Activated B cell treated with CpG ODN at 0.5 μM for 24 hours (primary cell): ENCODE measurements around the gene REEP6. TPM values are rescaled to one million over a fixed set of nuclear protein-coding genes. Genes with fewer than 3 reads are reported as not detected.

Experiments
- ATAC-seq: fragments of 200-7000 bp; cut with Tn5 transposase; one replicate; pipeline ENCODE4 v1.10.0; 2021; ENCODE audit warnings: low read depth, mild to moderate bottlenecking, moderate library complexity
- CTCF ChIA-PET: fragments of 350-600 bp; sonication (Branson Sonifier 250); formaldehyde crosslinking; loops from one replicate; lab custom pipeline; 2021; ENCODE audit warnings: antibody characterized with exemption; lab: Charles Lee
- POLR2A ChIA-PET: fragments of 350-600 bp; sonication (Branson Sonifier 250); formaldehyde crosslinking; loops from one replicate; lab custom pipeline; 2021; ENCODE audit warnings: antibody characterized with exemption; lab: Charles Lee
- DNase-seq: peaks from one replicate; pipeline ENCODE4 v3.0.0; 2022
- H3K27ac Mint-ChIP-seq: one replicate; pipeline ENCODE4 v1.8.0; 2020; ENCODE audit warnings: mixed read lengths
- H3K27me3 Mint-ChIP-seq: one replicate; pipeline ENCODE4 v1.8.0; 2021; ENCODE audit warnings: mixed read lengths
- H3K36me3 Mint-ChIP-seq: one replicate; pipeline ENCODE4 v1.8.0; 2021; ENCODE audit warnings: low read depth, mixed read lengths
- H3K4me1 Mint-ChIP-seq: one replicate; pipeline ENCODE4 v1.8.0; 2021; ENCODE audit warnings: mixed read lengths
- H3K4me3 Mint-ChIP-seq: one replicate; pipeline ENCODE4 v1.8.0; 2020; ENCODE audit warnings: mild to moderate bottlenecking, mixed read lengths
- H3K9me3 Mint-ChIP-seq: one replicate; pipeline ENCODE4 v1.8.0; 2020; ENCODE audit warnings: mixed read lengths
- CTCF ChIP-seq: fragments of 200-600 bp; IDR thresholded peaks from one replicate; pipeline ENCODE4 v1.8.0; 2022; ENCODE audit warnings: antibody characterized with exemption, mild to moderate bottlenecking
- intact Hi-C: fragments of 100-400 bp; cut with micrococcal nuclease; formaldehyde crosslinking; loops from one replicate; pipeline ENCODE4 v1.15.1; 2024
- total RNA-seq: library from RNA; stranded (reverse); gene quantifications from 2 replicates; pipeline ENCODE4 v1.2.3, GENCODE V29; 2022

REEP6 gene
- total RNA-seq, 1 donor from 2014 or later, result 1.1 TPM

DNA sequence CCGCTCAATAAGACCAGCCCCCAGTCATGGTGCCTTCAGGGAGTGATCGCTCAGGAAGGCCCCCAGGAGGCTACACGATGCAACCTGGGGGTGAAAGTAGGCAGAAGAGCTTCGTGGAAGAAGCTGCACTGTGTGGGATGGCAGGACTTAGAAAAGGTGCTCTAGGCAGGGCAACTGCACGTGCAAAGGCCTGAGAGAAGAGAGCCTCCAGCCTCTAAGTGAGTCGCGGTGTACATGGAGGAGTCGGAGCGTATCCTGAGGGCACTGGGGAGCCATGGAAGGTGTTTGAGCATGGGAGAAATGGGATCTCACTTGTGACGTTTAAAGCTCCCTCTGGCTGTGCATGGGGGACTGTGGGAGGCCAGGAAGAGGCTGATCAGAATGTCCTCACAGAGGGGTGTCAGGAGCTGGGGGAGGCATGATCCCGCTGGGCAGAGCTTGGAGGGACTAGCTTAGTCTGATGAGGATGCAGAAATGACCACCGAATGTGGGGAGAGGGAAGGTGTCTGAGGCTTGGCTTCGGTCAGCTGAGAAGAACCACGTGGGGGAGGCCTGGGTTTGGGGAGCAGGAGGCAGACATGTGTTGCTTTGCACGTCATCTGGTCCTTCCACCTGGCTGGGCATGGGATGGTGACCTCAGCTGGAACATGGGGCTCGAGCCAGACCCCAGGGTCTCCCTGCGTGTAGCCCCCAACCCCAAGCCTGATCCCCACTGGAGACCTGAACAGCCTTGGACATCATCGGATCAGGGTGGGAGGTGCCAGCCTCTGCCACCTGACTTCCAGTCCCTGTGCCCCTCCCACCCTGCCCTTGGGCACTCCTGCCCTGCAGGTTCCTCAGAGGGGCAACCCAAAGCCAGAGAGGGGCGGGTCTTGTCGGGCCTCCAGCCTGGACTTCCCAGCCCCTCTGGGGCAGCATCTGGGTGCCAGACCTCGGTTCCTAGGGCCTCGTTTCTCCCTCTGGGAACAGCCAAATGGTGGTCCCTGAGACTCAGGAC, 39.9 kb upstream of the REEP6 start:
- TF ChIP-seq CTCF, result no peak
- H3K27me3 Mint-ChIP-seq, result peaks cover 55% of the 10 kb centered on the region
- no peak overlapping the region for H3K27ac Mint-ChIP-seq
- peaks cover 36% of the 10 kb centered on the region for H3K4me1 Mint-ChIP-seq
- intact Hi-C loops, result no loop called here
- POLR2A ChIA-PET, result interaction anchor here (0.6 to 0.8 kb wide), 2 partner anchors 15 to 40 kb away, joined by 3 read pairs; partner anchors contain the start of gene REEP6
- peak overlapping the region; percentile 44 for H3K4me3 Mint-ChIP-seq
- ATAC-seq (no peak), DNase-seq (no peak)
- no peaks in the 10 kb centered on the region for H3K36me3 Mint-ChIP-seq
- CTCF ChIA-PET, result no interaction called here
- no peaks in the 10 kb centered on the region for H3K9me3 Mint-ChIP-seq

DNA sequence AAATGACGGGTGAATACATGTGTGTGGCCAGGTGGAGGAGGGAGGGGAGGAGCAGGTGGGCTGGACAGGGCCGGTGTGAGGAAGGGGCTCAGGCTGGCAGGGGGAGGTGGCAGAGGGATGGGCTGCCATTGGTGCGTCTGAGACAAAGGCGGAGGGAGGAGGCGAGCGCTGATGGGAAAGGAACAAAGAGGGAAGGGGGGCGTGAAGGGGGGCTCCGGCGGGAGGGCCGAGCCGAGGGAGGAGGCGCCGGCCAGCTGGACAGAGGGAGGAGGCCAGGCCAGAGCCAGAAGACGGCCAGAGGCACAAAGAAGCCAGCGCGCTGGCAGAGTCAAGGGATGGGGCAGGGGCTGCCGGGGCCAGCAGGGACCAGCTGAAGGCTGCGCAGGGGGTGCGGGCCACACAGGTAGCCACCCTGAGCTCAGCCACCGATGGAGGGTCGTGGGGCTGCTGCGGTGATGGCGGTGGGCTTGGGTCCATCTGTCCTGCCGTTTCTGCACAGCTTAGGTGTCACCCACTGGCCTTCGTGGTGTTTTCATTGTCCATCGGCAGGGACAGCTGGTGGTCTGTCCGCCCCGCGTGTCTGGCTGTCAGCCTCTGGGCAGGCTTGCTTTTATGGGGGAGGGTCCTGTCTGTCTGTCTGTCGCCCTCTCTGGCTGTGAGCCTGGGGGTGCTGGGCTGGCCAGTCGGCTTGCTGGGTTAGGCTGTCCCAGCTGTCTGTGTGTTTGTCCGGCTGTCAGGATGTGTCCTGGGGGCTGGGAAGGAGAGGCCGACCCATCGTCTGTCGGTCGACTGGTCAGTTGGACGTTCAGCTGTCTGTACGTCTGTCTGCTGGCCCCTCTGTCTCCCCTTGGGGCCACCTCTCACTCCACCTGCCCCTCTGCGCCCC, 38.8 kb upstream of the REEP6 start:
- POLR2A ChIA-PET, result interaction anchor here (1.5 kb wide), 1 partner anchor 16 kb away, joined by 5 read pairs; no protein-coding TSS in a partner anchor
- H3K4me3 Mint-ChIP-seq, result no peak overlapping the region
- peaks cover 34% of the 10 kb centered on the region for H3K4me1 Mint-ChIP-seq
- H3K27ac Mint-ChIP-seq, result no peak overlapping the region
- no peak for TF ChIP-seq CTCF
- ATAC-seq (no peak), DNase-seq (no peak)
- H3K36me3 Mint-ChIP-seq, result no peaks in the 10 kb centered on the region
- H3K9me3 Mint-ChIP-seq, result no peaks in the 10 kb centered on the region
- CTCF ChIA-PET, result no interaction called here
- H3K27me3 Mint-ChIP-seq, result peaks cover 54% of the 10 kb centered on the region
- intact Hi-C loops, result no loop called here

- CTCF ChIA-PET, result interaction anchor here (1.7 kb wide), 1 partner anchor 10 kb away, joined by 5 read pairs; no protein-coding TSS in a partner anchor
- no peaks in the 10 kb centered on the region for H3K9me3 Mint-ChIP-seq
These were observed 38.0 kb upstream of the REEP6 start for GRCh38 chr19:1452802-1453524.

More at GRCh38 chr19:1452802-1453524, 38.0 kb upstream of the REEP6 start:
- ATAC-seq (no peak), DNase-seq (no peak)
- POLR2A ChIA-PET, result interaction anchor here (1.5 kb wide), 1 partner anchor 15 kb away, joined by 5 read pairs; no protein-coding TSS in a partner anchor
- Mint-ChIP-seq H3K27me3 (peaks cover 46% of the 10 kb centered on the region), H3K4me3 (no peak overlapping the region), H3K4me1 (peaks cover 30% of the 10 kb centered on the region), H3K27ac (no peak overlapping the region), H3K36me3 (no peaks in the 10 kb centered on the region)
- no peak for TF ChIP-seq CTCF
- intact Hi-C loops, result no loop called here
